ENCODE measurements around the gene ITPR1. TPM values are rescaled to one million over a fixed set of nuclear protein-coding genes. Genes with fewer than 3 reads are reported as not detected.

Gene ITPR1
- total RNA-seq, 1 donor from 2014 or later = 53.1 TPM

DNA sequence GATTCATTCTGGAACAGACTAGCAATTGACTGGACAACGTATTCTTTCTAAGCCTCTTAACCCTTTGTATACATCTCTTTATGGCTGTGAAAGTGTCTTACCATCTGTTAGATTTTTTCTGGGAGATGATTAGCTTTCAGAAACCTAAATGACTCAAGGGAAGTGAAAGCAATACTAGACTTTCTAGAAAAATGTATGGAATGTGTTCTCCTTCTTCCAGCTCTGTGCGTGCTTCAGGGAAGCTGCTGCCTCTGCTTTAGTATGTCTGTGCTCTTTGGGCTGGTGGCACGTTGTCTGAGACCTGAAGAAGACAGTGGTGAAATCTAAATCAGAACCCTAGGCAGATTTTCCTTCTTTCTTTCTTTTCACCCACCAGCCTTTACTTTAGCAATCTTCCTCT is 89.5 kb downstream of the ITPR1 start:
- Mint-ChIP-seq H3K27me3 (ENCODE audit: unreplicated experiment) (peaks cover 2% of the 10 kb centered on the region), H3K9me3 (ENCODE audit: unreplicated experiment) (no peaks in the 10 kb centered on the region), H3K4me3 (ENCODE audit: unreplicated experiment) (no peak overlapping the region), H3K36me3 (ENCODE audit: low read depth, unreplicated experiment) (no peaks in the 10 kb centered on the region), H3K27ac (ENCODE audit: unreplicated experiment) (no peak overlapping the region), H3K4me1 (ENCODE audit: unreplicated experiment) (peaks cover 17% of the 10 kb centered on the region)
- DNase-seq (ENCODE audit: low spot score) = no peak
- TF ChIP-seq, protein P1, sequence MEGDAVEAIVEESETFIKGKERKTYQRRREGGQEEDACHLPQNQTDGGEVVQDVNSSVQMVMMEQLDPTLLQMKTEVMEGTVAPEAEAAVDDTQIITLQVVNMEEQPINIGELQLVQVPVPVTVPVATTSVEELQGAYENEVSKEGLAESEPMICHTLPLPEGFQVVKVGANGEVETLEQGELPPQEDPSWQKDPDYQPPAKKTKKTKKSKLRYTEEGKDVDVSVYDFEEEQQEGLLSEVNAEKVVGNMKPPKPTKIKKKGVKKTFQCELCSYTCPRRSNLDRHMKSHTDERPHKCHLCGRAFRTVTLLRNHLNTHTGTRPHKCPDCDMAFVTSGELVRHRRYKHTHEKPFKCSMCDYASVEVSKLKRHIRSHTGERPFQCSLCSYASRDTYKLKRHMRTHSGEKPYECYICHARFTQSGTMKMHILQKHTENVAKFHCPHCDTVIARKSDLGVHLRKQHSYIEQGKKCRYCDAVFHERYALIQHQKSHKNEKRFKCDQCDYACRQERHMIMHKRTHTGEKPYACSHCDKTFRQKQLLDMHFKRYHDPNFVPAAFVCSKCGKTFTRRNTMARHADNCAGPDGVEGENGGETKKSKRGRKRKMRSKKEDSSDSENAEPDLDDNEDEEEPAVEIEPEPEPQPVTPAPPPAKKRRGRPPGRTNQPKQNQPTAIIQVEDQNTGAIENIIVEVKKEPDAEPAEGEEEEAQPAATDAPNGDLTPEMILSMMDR (IDR thresholded peaks at IDR 0.05; ENCODE audit: unreplicated experiment) = no peak

DNA sequence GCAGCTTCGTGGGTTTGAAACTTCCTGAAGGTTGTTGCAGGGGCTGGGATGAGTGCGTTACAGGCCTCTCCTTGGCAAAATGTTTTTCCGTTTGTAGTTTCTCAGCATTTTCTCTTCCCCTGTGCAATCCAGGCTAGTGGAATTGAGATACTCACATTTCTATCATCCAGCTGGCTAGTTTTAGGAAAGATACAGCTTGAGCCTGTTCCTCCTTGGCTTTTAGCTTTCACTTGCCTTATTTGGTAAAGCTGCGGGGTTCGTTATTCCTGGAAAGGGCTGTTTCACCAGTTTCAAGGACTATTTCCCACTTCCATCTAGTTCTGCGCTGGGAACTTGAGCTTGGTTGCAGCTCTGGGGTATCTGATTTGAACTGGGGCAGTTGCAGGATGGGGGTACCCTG is 90.3 kb downstream of the ITPR1 start:
- H3K36me3 Mint-ChIP-seq (ENCODE audit: low read depth, unreplicated experiment) = no peaks in the 10 kb centered on the region

DNA sequence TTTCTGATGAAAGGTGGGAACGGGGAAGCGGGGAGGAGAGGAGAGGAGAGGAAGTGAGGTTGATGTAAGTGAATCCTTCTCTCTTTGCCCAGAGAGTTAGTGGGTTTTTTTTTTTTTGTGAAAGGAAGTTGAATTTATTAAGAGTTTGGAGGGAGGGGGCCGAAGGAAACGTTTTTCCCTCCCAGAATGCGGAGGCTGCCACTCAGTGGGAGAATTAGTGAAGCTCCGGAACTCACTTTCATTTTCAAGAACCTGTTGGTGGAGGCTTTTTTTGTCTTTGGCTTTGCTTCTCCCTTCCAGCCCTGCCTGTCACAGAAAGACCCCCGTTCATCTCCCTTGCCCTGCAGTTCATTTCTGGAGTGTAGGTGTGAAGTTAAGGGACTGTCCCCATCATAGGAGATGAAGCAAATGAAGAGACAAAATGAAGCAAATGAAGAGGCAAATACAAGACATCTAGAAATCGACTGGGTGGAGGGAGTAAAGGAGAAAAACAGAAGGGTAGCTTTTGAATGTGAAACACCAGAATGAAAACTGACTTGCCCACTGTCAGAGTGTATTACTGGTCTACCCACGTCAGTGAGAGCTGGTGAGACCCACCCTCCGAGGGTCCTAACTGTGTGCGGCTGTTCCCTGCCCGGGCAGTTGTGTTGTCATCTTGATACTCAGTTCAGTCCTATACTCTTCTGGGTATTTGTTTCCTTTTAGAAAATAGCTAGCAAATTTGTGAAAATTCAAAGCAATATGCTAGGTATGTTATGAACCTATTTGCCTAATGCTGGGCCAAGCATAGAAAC is 91.5 kb downstream of the ITPR1 start:
- Mint-ChIP-seq H3K36me3 (ENCODE audit: low read depth, unreplicated experiment) (no peaks in the 10 kb centered on the region), H3K4me3 (ENCODE audit: unreplicated experiment) (no peak overlapping the region), H3K4me1 (ENCODE audit: unreplicated experiment) (peaks cover 25% of the 10 kb centered on the region), H3K27me3 (ENCODE audit: unreplicated experiment) (peaks cover 2% of the 10 kb centered on the region), H3K27ac (ENCODE audit: unreplicated experiment) (no peak overlapping the region), H3K9me3 (ENCODE audit: unreplicated experiment) (no peaks in the 10 kb centered on the region)
- TF ChIP-seq, protein P1 (IDR thresholded peaks at IDR 0.05; ENCODE audit: unreplicated experiment) = no peak
- no peak for DNase-seq (ENCODE audit: low spot score)

More for the DNA sequence above, 90.3 kb downstream of the ITPR1 start:
- DNase-seq (ENCODE audit: low spot score) = no peak
- Mint-ChIP-seq H3K9me3 (ENCODE audit: unreplicated experiment) (no peaks in the 10 kb centered on the region), H3K4me3 (ENCODE audit: unreplicated experiment) (no peak overlapping the region), H3K4me1 (ENCODE audit: unreplicated experiment) (peaks cover 18% of the 10 kb centered on the region), H3K27ac (ENCODE audit: unreplicated experiment) (no peak overlapping the region), H3K27me3 (ENCODE audit: unreplicated experiment) (peaks cover 2% of the 10 kb centered on the region)
- TF ChIP-seq, protein P1 (IDR thresholded peaks at IDR 0.05; ENCODE audit: unreplicated experiment) = no peak

DNA sequence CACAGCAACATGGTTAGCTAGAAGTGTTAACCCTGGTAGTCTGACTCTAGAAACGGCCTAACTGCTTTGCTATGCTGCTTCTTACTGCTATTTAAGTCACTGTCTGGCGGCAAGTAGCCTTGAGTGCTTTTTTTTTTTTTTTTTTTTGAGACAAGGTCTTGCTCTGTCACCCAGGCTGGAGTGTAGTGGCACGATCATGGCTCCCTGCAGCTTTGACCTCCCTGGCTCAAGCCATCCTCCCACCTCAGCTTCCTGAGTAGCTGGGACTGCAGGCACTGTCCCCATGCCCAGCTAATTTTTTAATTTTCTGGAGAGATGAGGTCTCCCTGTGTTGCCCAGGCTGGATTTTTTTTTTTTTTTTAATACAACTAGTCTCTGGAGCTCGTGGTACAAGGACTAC is 93.2 kb downstream of the ITPR1 start:
- Mint-ChIP-seq H3K27ac (ENCODE audit: unreplicated experiment) (no peak overlapping the region), H3K36me3 (ENCODE audit: low read depth, unreplicated experiment) (no peaks in the 10 kb centered on the region), H3K27me3 (ENCODE audit: unreplicated experiment) (no peaks in the 10 kb centered on the region), H3K9me3 (ENCODE audit: unreplicated experiment) (no peaks in the 10 kb centered on the region), H3K4me3 (ENCODE audit: unreplicated experiment) (no peak overlapping the region), H3K4me1 (ENCODE audit: unreplicated experiment) (peaks cover 31% of the 10 kb centered on the region)
- DNase-seq (ENCODE audit: low spot score) = no peak
- TF ChIP-seq, protein P1 (IDR thresholded peaks at IDR 0.05; ENCODE audit: unreplicated experiment) = no peak

DNA sequence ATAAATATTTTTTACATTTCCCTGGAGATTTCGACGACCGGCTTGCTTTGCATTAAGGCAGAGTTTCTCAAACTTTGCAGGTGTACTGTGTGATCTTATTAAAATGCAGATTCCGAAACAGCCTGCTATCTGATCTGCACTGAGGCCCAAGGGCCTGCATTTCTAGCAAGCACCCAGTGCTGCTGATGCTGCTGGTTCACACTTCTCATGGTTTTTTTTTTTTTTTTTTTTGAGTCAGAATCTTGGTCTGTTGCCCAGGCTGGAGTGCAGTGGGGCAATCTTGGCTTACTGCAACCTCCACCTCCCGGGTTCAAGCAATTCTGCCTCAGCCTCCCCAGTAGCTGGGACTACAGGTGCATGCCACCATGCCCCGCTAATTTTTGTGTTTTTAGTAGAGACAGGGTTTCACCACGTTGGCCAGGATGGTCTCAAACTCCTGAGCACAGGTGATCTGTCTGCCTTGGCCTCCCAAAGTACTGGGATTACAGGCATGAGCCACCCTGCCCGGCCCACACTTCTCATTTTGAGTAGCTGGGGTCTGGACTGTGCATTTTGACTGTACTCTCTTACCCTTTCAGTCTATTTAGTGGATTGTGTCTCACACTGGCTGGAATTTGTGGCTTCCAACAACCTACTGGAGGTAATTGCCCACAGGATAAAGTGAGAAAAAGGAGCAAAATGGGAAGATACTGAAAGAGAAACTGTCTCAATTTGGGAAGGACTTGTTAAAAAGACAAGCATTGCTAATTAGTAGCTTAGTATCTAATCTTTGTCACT is 94.1 kb downstream of the ITPR1 start:
- Mint-ChIP-seq H3K4me1 (ENCODE audit: unreplicated experiment) (peaks cover 31% of the 10 kb centered on the region), H3K9me3 (ENCODE audit: unreplicated experiment) (no peaks in the 10 kb centered on the region), H3K27me3 (ENCODE audit: unreplicated experiment) (no peaks in the 10 kb centered on the region), H3K4me3 (ENCODE audit: unreplicated experiment) (no peak overlapping the region), H3K36me3 (ENCODE audit: low read depth, unreplicated experiment) (no peaks in the 10 kb centered on the region), H3K27ac (ENCODE audit: unreplicated experiment) (no peak overlapping the region)
- no peak for DNase-seq (ENCODE audit: low spot score)
- TF ChIP-seq, protein P1 (IDR thresholded peaks at IDR 0.05; ENCODE audit: unreplicated experiment) = no peak
